Prostate gland (tissue), 2 donors: ENCODE data around the gene ENOX1.

Experiments used
- CTCF ChIP-seq, 4 experiments: fragments of 200-600 bp in 2 of 4; fragments of 450-650 bp in 2 of 4; sonication (generic) in 2 of 4; IDR thresholded peaks; 1 replicate in 3 of 4; 2 replicates in 1 of 4; pipeline ENCODE4 v1.5.1; 2016 to 2019; ENCODE audit warnings: antibody characterized with exemption in 4 of 4, mild to moderate bottlenecking in 2 of 4, moderate library complexity in 2 of 4
- POLR2A ChIP-seq: fragments of 450-650 bp; IDR thresholded peaks from one replicate; pipeline ENCODE4 v1.6.1; 2016; ENCODE audit warnings: antibody characterized with exemption, mild to moderate bottlenecking
- POLR2AphosphoS5 ChIP-seq: sonication (generic); formaldehyde crosslinking; IDR thresholded peaks from one replicate; pipeline ENCODE4 v1.6.1; 2017; ENCODE audit warnings: antibody characterized with exemption

GRCh38 chr13:43580280-43580679 lies 206.5 kb downstream of the ENOX1 start:
- TF ChIP-seq POLR2A (no peak), CTCF (IDR thresholded peaks at IDR 0.05) (no peak), POLR2AphosphoS5 (no peak)
